NB4 (cell line): ENCODE results near the gene ALDH5A1.
A peak's percentile ranks its signal among the peaks of the same experiment; 100 is the strongest.

Experiments used
- DNase-seq: peaks from one replicate; pipeline ENCODE4 v3.0.0; 2010; ENCODE audit warnings: low read depth
- H3K4me3 ChIP-seq: one replicate; pipeline ENCODE4 v1.5.1; 2011; ENCODE audit warnings: mild to moderate bottlenecking, low read depth, low read length, moderate library complexity
- CTCF ChIP-seq: IDR thresholded peaks from one replicate; pipeline ENCODE4 v1.5.1; 2012; ENCODE audit warnings: low read depth, low read length
- MYC ChIP-seq: IDR thresholded peaks from 2 replicates; pipeline ENCODE4 v1.6.1; 2011; ENCODE audit warnings: low read depth, low read length
- POLR2A ChIP-seq: IDR thresholded peaks from 2 replicates; pipeline ENCODE4 v1.6.1; 2011; ENCODE audit warnings: mild to moderate bottlenecking; ENCODE audit not compliant: insufficient read length; ENCODE audit errors: extremely low read depth
- TF ChIP-seq, protein P1 (sequence below): IDR thresholded peaks from 2 replicates; pipeline ENCODE4 v1.6.1; 2011; ENCODE audit warnings: low read depth, low read length

The ALDH5A1 gene

GRCh38 chr6:24489881-24490280 lies 4.9 kb upstream of the ALDH5A1 start:
- TF ChIP-seq CTCF, result no peak
- no peak for TF ChIP-seq MYC
- TF ChIP-seq, protein P1, sequence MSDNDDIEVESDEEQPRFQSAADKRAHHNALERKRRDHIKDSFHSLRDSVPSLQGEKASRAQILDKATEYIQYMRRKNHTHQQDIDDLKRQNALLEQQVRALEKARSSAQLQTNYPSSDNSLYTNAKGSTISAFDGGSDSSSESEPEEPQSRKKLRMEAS, result no peak
- TF ChIP-seq POLR2A, result no peak
- peak; percentile 34 for DNase-seq
- H3K4me3 ChIP-seq, result no peak overlapping the region

DNA sequence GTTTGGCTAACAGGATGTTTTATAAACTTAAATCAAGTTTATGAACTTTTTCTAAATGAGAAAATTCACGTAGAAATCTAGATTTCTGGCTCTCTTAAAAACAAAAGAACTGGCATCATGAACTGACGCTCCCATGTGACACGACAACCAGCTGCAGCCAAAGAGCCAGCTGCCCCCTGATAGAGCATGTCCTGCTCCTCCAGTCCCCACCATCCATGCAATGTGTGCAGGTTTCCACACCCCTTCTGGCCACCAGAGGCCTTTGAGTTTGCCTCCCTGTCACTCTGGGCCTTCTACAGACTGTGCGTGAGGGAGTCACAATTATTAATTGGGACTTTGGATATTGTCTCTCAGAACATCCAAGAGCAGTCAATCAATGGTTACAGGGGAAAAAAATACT lies 3.8 kb upstream of the ALDH5A1 start:
- H3K4me3 ChIP-seq, result no peak overlapping the region
- no peak for TF ChIP-seq MYC
- TF ChIP-seq, protein P1, result no peak
- TF ChIP-seq POLR2A, result no peak
- no peak for TF ChIP-seq CTCF
- DNase-seq, result no peak

GRCh38 chr6:24492475-24492874 lies 2.3 kb upstream of the ALDH5A1 start:
- DNase-seq, result no peak
- H3K4me3 ChIP-seq, result no peak overlapping the region
- TF ChIP-seq MYC (no peak), CTCF (no peak), POLR2A (no peak)
- TF ChIP-seq, protein P1, result no peak

DNA sequence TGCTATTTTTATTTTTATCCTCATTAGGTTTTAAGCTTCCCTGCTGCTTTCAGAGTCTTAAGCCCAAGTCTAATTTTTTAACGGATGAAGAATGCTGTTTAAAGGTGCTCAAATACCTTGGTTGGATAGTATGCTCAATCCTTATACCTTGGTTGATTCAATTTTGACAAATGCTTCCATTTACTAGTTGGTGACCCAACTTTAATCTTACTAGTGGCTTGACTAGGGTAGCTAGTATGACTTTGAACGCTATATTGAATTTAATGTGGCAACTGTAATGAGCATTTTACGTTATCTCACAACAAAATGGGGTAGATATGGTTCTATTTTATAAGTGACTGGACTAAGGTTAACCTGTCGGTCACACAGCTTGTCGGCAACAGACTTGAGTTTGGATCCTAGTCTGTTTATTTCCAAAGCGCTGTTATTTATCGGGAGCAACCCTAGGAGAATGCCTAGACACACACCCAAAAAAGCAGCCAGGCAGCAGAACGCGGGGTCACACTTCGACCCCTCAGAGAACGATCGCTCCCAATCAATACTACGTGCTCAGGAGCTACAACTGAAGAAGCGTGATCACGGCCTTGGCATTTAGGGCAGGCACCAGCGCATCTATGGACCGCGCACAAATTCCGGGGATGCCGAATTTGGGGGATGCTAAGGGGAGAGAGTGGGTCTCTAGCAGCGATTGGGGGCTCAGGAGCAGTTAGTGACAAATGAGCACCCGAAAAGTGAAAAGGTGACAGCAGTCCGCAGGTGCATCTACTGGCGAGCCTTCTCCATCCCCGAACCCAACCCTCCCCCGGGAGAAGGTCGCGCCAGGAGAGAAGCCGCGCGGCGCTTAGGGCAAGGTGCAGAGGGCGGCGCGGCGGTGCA lies 586 bp upstream of the ALDH5A1 start:
- TF ChIP-seq POLR2A (no peak), MYC (no peak), CTCF (no peak)
- TF ChIP-seq, protein P1, result no peak
- H3K4me3 ChIP-seq, result peak overlapping the region; percentile 54
- no peak for DNase-seq

DNA sequence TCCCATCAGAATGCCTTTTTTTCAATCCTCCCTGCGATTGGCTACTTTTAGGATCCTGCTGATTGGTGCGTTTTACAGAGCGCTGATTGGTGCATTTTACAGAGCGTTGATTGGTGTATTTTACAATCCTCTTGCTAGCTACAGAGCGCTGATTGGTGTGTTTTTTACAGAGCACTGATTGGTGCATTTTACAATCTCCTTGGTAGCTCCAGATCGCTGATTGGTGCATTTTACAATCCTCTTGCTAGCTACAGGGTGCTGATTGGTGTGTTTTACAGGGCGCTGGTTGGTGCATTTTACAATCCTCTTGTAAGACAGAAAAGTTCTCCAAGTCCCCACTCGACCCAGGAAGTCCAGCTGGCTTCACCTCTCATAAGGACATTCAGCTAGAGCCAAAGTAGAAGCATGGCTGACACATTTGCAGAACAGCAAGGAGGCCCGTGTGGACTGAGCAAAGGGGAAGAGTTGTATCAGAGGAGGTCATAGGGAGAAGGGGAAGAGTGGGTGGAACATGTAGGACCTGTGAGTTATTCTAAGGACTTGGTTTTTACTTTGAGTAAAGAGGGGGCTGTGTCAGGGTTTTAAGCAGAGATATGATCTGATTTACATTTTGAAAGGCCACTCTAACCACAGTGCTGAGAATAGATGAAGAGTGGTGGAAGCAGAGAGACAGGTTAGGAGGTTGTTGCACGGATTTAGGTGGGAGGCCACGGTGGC lies 2.6 kb downstream of the ALDH5A1 start:
- no peak for TF ChIP-seq MYC
- no peak for TF ChIP-seq POLR2A
- TF ChIP-seq CTCF, result no peak
- TF ChIP-seq, protein P1, result no peak
- no peak for DNase-seq
- H3K4me3 ChIP-seq, result no peak overlapping the region
